BJ (cell line): ENCODE measurements around the gene CNN3. TPM values are rescaled to one million over a fixed set of nuclear protein-coding genes. Genes with fewer than 3 reads are reported as not detected.

Source experiments
- CTCF ChIA-PET: fragments of 350-600 bp; formaldehyde crosslinking; extraction: SDS; loops from one replicate; lab custom pipeline; 2021; ENCODE audit warnings: antibody characterized with exemption, inconsistent platforms; lab: Yijun Ruan, JAX
- POLR2A ChIA-PET: fragments of 300-600 bp; sonication (Branson Sonifier 250); formaldehyde crosslinking; extraction: SDS; loops from one replicate; lab custom pipeline; 2021; ENCODE audit warnings: antibody characterized with exemption; lab: Charles Lee
- DNase-seq: peaks from one replicate; pipeline ENCODE4 v3.0.0-alpha.2; 2011; ENCODE audit warnings: low read depth
- H3K27me3 ChIP-seq: 2 replicates; pipeline ENCODE4 v1.6.0; 2011; ENCODE audit warnings: low read length; ENCODE audit not compliant: control insufficient read depth, insufficient read depth
- H3K36me3 ChIP-seq: 2 replicates; pipeline ENCODE4 v1.5.1; 2011; ENCODE audit warnings: low read length; ENCODE audit not compliant: control insufficient read depth, insufficient read depth
- H3K4me3 ChIP-seq: 2 replicates; pipeline ENCODE4 v1.5.1; 2011; ENCODE audit warnings: low read depth, mild to moderate bottlenecking, control low read depth, low read length
- CTCF ChIP-seq: IDR thresholded peaks from 2 replicates; pipeline ENCODE4 v1.5.1; 2011; ENCODE audit warnings: low read depth, mild to moderate bottlenecking, control low read depth, inconsistent platforms, low read length, moderate library complexity; ENCODE audit not compliant: insufficient read depth
- polyA plus RNA-seq: library from polyadenylated mRNA; depleted of rRNA; stranded (reverse); fragments of >200 nt; gene quantifications from 2 replicates; pipeline ENCODE4 v1.2.3, GENCODE V29; 2011

Gene CNN3
- polyA plus RNA-seq, 1 experiment = 169 TPM

- no peak for DNase-seq
- POLR2A ChIA-PET = interaction anchor here (2.2 kb wide), 1 partner anchor 71 kb away, joined by 5 read pairs; no protein-coding TSS in a partner anchor
- TF ChIP-seq CTCF = no peak
- peak overlapping the region; percentile 95 for H3K4me3 ChIP-seq
- no peaks in the 10 kb centered on the region for H3K27me3 ChIP-seq
- CTCF ChIA-PET = interaction anchor here (1.2 to 4.0 kb wide), 6 partner anchors 22 to 119 kb away, joined by 3 to 30 read pairs (median 8); no protein-coding TSS in a partner anchor
- no peaks in the 10 kb centered on the region for H3K36me3 ChIP-seq
These were observed 1.9 kb downstream of the CNN3 start for GRCh38 chr1:94925004-94925403.

GRCh38 chr1:94922761-94923331 lies 4.1 kb downstream of the CNN3 start:
- POLR2A ChIA-PET = interaction anchor here (0.5 to 0.7 kb wide), 3 partner anchors 9 to 242 kb away, joined by 3 to 4 read pairs (median 3); no protein-coding TSS in a partner anchor
- no peaks in the 10 kb centered on the region for H3K36me3 ChIP-seq
- no peak for DNase-seq
- no peak for TF ChIP-seq CTCF
- H3K27me3 ChIP-seq = no peaks in the 10 kb centered on the region
- no peak overlapping the region for H3K4me3 ChIP-seq
- CTCF ChIA-PET = interaction anchor here (0.6 to 4.0 kb wide), 8 partner anchors 14 to 1278 kb away, joined by 3 to 30 read pairs (median 4); no protein-coding TSS in a partner anchor

GRCh38 chr1:94921977-94922376 lies 4.9 kb downstream of the CNN3 start:
- Histone ChIP-seq H3K4me3 (no peak overlapping the region), H3K36me3 (no peaks in the 10 kb centered on the region), H3K27me3 (no peaks in the 10 kb centered on the region)
- ChIA-PET POLR2A (interaction anchor here (0.7 kb wide), 1 partner anchor 101 kb away, joined by 4 read pairs; no protein-coding TSS in a partner anchor), CTCF (interaction anchor here (0.6 to 3.5 kb wide), 6 partner anchors 15 to 121 kb away, joined by 3 to 30 read pairs (median 4); no protein-coding TSS in a partner anchor)
- TF ChIP-seq CTCF = no peak
- no peak for DNase-seq

GRCh38 chr1:94920061-94920460 lies 6.8 kb downstream of the CNN3 start:
- Histone ChIP-seq H3K27me3 (no peaks in the 10 kb centered on the region), H3K4me3 (no peak overlapping the region)

More at GRCh38 chr1:94920061-94920460, 6.8 kb downstream of the CNN3 start:
- ChIA-PET POLR2A (no interaction called here), CTCF (interaction anchor here (0.6 to 2.3 kb wide), 6 partner anchors 42 to 123 kb away, joined by 3 to 17 read pairs (median 4); no protein-coding TSS in a partner anchor)
- TF ChIP-seq CTCF = no peak
- no peaks in the 10 kb centered on the region; the same call in 1 of the 2 replicates for H3K36me3 ChIP-seq
- no peak for DNase-seq
